Right atrium auricular region (tissue), 2 donors: ENCODE data around the gene RAP1GAP. TPM values are rescaled to one million over a fixed set of nuclear protein-coding genes. Genes with fewer than 3 reads are reported as not detected.

Source experiments
- DNase-seq: peaks from one replicate; pipeline ENCODE4 v3.0.0-alpha.2; 2019; ENCODE audit warnings: low spot score
- H3K27ac ChIP-seq, 2 donors: fragments of 200-600 bp; sonication (generic); 1 replicate in 1 of 2; 2 replicates in 1 of 2; pipeline ENCODE4 v1.5.1; 2016 to 2019
- H3K27me3 ChIP-seq, 2 donors: fragments of 200-600 bp; sonication (generic); one replicate each; pipeline versions ENCODE4 v1.5.1 to v1.6.0; 2017 to 2019
- H3K36me3 ChIP-seq: fragments of 200-600 bp; sonication (generic); one replicate; pipeline ENCODE4 v1.5.1; 2016
- H3K4me1 ChIP-seq, 2 donors: fragments of 200-600 bp; sonication (generic); one replicate each; pipeline versions ENCODE4 v1.5.1 to v1.6.0; 2017 to 2019
- H3K4me3 ChIP-seq, 2 donors: fragments of 200-600 bp; sonication (generic); 1 replicate in 1 of 2; 2 replicates in 1 of 2; pipeline ENCODE4 v1.5.1; 2017 to 2019; ENCODE audit warnings: mild to moderate bottlenecking in 1 of 2, moderate library complexity in 1 of 2
- H3K9me3 ChIP-seq, 2 donors: fragments of 200-600 bp; sonication (generic); one replicate each; pipeline ENCODE4 v1.5.1; 2019
- CTCF ChIP-seq, 2 donors: fragments of 200-600 bp; sonication (generic); IDR thresholded peaks; one replicate each; pipeline ENCODE4 v1.5.1; 2019; ENCODE audit warnings: antibody characterized with exemption in 2 of 2
- total RNA-seq, 2 donors: library from RNA; depleted of rRNA; stranded (reverse); fragments of >200 nt; gene quantifications; one replicate each; pipeline ENCODE4 v1.1.0, GENCODE V29; 2016

Gene RAP1GAP
- total RNA-seq, 2 donors from 2014 or later: 4.0 to 8.4 TPM

GRCh38 chr1:21639594-21640041 is 29.5 kb downstream of the RAP1GAP start:
- Histone ChIP-seq H3K4me1 (peaks cover 0 to 12% of the 10 kb centered on the region in 2 donors), H3K4me3 (no peak overlapping the region), H3K27ac (peak overlapping the region; percentile 56 to 59), H3K9me3 (no peaks in the 10 kb centered on the region), H3K27me3 (no peaks in the 10 kb centered on the region), H3K36me3 (no peaks in the 10 kb centered on the region)
- no peak for DNase-seq
- no peak for TF ChIP-seq CTCF (IDR thresholded peaks at IDR 0.05)

- H3K36me3 ChIP-seq: no peaks in the 10 kb centered on the region
- peak; percentile 64 for DNase-seq
- no peak overlapping the region for H3K4me3 ChIP-seq
- peaks cover 0 to 12% of the 10 kb centered on the region in 2 donors for H3K4me1 ChIP-seq
- no peak for TF ChIP-seq CTCF (IDR thresholded peaks at IDR 0.05)
- peak overlapping the region; percentile 56 to 59 for H3K27ac ChIP-seq
- no peaks in the 10 kb centered on the region for H3K27me3 ChIP-seq
- H3K9me3 ChIP-seq: no peaks in the 10 kb centered on the region
Measured at GRCh38 chr1:21638531-21639341, 30.4 kb downstream of the RAP1GAP start.

- Histone ChIP-seq H3K36me3 (no peaks in the 10 kb centered on the region), H3K4me1 (peaks cover 0 to 12% of the 10 kb centered on the region in 2 donors), H3K9me3 (no peaks in the 10 kb centered on the region), H3K27me3 (no peaks in the 10 kb centered on the region), H3K4me3 (no peak overlapping the region), H3K27ac (no peak overlapping the region)
- no peak for DNase-seq
- TF ChIP-seq CTCF (IDR thresholded peaks at IDR 0.05): no peak
Measured at GRCh38 chr1:21637514-21637913, 31.6 kb downstream of the RAP1GAP start.

- no peak overlapping the region for H3K27ac ChIP-seq
- H3K4me1 ChIP-seq: peaks cover 0 to 12% of the 10 kb centered on the region in 2 donors
- TF ChIP-seq CTCF (IDR thresholded peaks at IDR 0.05): no peak
- no peaks in the 10 kb centered on the region for H3K27me3 ChIP-seq
- H3K9me3 ChIP-seq: no peaks in the 10 kb centered on the region
- H3K4me3 ChIP-seq: no peak overlapping the region
- no peak for DNase-seq
- no peaks in the 10 kb centered on the region for H3K36me3 ChIP-seq
Measured at GRCh38 chr1:21636029-21636428, 33.1 kb downstream of the RAP1GAP start.

- H3K4me1 ChIP-seq: peaks cover 0 to 12% of the 10 kb centered on the region in 2 donors
- no peak for TF ChIP-seq CTCF (IDR thresholded peaks at IDR 0.05)
- no peak for DNase-seq
- no peak overlapping the region for H3K27ac ChIP-seq
- H3K9me3 ChIP-seq: no peaks in the 10 kb centered on the region
- H3K4me3 ChIP-seq: no peak overlapping the region
- no peaks in the 10 kb centered on the region for H3K27me3 ChIP-seq
- H3K36me3 ChIP-seq: no peaks in the 10 kb centered on the region
Measured at GRCh38 chr1:21634806-21635535, 34.2 kb downstream of the RAP1GAP start.
